Measurements from ENCODE around the gene CACFD1. TPM values are rescaled to one million over a fixed set of nuclear protein-coding genes. Genes with fewer than 3 reads are reported as not detected.

Gene CACFD1
- total RNA-seq, 1 donor from 2014 or later, result 0.75 TPM

DNA sequence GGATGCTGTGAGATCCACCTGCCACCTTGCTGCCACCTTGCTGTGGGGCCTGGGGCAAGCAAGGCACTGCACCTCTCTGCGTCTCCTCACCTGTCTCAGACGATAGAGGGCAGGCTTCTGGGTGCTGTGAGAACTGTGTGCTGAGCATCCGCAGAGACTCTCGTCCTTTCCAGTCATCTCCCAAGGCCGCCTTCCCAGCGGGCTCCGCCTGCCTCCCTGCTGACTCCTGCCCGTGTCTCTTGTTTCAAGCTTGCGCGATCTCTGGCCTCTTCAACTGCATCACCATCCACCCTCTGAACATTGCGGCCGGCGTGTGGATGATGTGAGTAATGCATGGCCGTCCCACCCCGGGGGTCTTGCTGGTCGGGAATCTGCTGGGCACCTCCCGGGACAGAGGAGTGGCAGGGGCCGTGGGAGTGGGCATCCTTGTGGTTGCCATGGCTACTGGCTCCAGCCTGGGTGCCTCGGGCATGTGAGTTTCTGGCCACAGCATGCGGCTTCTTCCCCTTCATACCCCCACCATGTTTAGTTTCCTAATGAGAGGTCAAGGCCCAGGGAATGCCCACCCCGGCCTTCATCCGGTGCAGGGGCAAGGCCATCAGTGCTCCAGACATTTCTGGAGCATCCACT is 3.6 kb downstream of the CACFD1 start:
- intact Hi-C loops (cut with micrococcal nuclease), result no loop called here

DNA sequence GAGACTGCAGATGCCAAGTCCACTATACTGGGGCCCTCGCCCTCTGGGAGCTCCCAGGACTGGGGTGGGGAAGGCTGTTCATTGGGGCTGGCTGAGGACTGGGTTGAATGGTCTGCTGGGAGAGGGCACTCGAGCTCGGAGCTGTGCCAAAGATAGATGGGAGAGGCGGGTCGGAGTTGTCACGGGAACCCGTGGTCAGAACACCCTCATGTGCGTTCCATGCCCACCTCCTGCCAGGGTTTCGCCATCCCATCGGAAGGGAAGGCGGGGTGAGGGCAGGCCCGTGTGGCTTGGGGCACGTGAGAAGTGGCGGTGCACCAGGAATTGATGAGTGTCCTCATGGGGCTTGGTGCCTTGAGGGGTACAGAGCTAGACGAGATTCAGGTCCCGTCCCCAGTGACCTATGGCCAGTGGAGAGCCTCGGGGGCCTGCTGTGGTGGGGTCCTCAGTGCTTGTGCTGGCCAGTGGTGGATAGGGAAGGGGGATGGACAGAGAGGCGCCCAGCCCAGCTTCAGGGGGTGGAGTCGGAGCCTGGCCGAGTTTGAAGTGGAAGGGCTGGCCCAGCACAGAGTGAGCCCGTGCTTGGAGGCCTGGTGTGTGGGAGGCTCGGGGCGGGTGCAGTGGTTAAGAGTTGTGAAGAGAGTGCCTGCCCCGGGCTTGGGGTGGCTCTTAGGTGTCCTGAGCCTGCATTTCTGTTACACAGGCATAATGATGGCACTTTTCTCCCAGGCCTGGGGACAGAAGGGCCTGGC is 4.3 kb downstream of the CACFD1 start:
- intact Hi-C loops (cut with micrococcal nuclease), result no loop called here

DNA sequence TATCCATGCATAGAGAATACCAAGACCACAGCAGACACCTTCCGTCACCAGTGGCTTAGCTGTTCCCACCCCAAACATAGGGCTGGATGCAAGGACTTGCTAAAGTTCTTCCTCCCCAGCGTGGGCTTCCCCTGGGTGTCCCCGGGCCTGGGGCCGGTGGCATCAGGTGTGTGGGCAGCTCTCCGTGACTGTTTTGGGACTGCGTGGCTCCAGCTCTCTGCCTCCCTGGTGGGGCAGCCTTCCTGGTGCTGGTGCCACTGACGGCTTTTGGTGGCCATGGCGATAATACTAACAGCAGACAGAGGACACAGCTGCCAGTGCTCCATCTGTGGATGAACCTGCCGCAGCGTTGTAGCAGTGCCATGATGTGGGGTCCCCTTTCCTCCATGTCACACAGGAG is 4.9 kb downstream of the CACFD1 start:
- intact Hi-C loops (cut with micrococcal nuclease), result no loop called here

DNA sequence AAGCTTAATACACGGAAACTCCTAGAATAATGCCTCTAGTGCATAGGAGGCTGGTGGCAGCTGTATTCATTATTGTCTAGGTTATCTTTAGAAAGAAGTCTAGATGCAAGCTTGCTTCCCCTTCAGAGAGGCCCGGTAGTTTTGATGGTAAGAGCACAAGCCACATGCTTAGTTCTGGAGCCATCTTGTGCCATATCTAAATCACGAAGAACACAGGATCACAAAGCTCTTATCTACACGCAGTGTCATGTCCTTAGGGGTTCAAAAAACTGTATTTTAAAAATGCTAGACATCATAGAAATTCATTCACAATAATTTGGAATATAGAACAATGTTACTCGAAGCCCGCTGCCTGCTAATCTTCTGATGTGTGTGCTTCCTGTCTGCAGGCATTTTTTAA is 6.2 kb downstream of the CACFD1 start:
- intact Hi-C loops (cut with micrococcal nuclease), result no loop called here

DNA sequence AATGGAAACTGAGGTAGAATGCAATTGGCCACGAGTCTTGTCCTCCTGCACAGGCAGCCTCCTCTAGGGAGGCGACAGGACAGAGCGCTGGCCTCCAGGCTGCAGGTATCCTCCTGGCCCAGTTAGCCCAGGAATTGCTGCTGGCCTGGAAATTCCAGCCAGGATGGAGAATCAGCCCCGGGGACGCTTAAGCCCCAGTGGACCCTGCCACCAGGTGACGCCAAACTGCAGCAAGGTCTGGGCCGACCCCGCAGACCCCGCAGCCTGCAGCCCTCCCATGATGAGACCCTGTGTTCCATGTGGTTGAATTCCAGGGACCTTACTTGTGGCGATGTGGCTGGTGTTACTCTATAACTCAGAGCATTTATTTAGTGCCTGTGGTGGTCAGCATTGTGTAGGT is 7.3 kb downstream of the CACFD1 start:
- intact Hi-C loops (cut with micrococcal nuclease), result no loop called here

DNA sequence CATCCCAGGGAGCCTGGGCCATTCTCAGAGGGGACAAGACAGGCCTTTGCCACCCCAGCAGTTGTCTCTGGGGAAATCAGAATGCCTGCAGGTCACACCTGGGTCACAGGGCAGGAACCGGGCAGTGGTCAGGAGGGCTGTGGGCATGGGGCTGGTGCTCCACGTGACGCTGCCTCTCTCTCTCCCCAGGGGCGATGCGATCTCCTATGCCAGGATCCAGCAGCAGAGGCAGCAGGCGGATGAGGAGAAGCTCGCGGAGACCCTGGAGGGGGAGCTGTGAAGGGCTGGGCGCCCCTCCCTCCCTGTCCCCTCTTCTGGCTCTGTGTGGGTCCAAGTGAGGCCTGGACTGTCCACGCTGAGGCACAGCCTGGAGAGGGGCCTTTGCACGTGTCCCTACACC is 8.6 kb downstream of the CACFD1 start:
- intact Hi-C loops (cut with micrococcal nuclease), result no loop called here

DNA sequence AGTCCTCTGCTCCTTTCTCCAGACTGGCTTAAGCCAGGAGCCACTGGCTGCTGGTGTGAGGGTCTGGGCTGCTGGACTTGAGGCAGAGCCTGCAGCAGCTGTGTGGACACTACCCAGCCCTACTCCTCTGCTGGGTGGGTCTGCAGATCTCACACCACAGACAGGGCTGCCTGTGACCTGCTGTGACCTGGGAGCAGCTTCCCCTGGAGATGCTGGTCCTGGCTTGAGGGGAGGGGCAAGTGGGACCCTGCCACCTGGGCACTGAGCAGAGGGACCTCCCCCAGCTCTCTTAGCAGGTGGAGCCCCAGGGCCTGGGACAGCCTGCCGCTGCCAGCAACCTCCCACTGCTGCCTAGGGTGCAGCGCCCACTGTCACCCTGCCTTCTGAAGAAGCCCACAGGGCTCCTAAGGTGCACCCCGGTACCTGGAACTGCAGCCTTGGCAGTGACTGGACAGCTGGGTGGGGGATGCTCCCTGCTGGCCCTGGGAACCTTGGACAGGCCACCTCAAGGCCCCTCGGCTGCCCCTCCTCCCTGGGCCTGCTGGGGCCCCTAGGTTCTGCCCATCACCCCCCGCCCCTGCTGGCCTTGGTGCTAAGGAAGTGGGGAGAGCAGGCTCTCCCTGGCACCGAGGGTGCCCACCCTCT is 9.1 kb downstream of the CACFD1 start:
- intact Hi-C loops (cut with micrococcal nuclease), result no loop called here

DNA sequence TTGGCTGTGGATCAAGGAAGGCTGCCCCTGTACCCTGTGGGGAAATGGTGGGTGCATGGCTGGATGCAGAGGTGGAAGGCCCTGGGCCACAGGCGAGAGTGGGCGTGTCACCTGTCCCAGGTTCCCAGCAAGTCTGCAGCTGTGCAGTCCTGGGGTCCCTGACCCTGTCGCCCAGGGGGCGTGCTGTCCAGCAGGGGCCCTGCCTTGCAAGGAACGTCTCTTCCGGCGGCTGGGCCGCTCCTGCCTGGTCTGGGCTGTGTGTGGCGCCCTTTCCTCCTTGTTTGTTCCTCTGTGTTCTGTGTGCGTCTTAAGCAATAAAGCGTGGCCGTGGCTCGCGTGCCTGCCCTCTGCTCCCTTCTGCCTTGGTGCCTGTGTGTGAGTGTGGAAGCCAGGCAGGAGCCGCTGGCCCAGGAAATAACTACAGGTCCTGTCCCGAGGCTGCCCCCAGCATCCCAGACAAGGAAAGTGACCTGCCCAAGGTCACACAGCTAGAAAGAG is 10.7 kb downstream of the CACFD1 start:
- intact Hi-C loops (cut with micrococcal nuclease), result no loop called here

DNA sequence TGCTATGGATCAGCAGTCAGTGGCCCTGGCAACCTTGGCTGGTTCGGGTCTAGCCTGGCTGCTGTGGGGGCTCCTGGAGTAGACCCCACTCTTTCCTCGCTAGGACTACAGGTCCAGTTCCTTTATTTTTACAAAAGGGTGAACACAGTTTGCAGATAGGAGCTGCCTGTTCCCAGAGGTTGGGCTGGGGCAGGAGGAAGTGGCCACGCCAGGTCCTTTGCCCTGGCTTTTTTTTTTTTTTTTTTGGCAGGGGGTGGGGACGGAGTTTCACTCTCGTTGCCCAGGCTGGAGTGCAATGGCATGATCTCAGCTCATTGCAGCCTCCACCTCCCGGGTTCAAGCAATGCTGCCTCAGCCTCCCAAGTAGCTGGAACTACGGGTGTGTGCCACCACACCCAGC is 11.2 kb downstream of the CACFD1 start:
- intact Hi-C loops (cut with micrococcal nuclease), result no loop called here

DNA sequence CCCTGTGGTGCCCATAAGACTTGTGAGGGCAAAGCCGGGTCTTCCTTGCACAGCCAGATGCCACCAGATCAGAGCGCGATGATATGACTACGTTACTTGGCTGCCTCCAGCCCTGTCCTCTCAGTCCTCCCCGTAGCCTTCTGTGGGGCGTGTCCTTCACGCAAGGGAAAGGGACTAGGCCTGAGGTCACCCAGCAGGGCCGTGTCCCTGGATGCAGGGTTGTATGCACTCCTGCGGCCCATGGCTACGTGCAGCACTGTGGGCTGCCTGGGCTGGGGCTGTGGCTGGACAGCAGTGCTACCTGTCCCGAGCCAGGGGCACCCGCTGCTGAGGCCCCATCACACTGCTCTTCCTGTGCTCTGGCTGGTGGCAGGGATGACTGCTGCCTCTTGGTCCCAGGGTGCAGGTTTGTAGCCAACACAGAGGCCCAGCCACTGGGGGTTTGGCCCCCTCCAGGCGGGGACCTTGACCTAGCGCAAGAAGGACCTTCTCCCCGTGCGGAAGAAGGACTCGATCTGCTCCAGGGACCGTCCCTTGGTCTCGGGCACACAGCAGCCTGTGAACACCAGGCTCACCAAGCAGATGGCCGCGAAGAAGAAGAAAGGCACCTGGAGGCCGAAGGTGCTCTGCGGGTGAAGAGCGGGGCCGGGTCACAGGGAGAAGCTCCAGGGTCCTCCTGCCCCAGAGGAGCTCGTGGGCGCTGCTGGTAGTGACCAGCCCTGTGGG is 11.9 kb downstream of the CACFD1 start:
- intact Hi-C loops (cut with micrococcal nuclease), result no loop called here

DNA sequence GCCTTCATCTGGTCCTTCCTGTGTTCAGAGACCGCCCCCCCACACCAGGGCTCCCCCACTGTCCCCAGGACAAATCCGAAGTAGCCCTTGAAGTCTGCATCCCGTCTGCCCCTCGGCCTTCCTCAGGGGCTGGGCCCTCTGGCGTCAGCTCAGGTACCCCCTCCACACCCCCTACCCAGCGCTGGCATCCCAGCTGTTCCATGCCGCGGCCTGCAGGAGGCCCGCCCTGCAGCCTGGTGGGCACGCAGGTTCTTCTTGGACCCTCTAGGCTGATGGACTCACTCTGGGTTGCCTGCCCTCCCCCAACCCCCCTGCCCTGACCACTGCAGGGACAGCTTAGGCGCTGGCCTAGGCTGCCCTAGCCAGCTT is 12.5 kb downstream of the CACFD1 start:
- intact Hi-C loops (cut with micrococcal nuclease), result no loop called here

DNA sequence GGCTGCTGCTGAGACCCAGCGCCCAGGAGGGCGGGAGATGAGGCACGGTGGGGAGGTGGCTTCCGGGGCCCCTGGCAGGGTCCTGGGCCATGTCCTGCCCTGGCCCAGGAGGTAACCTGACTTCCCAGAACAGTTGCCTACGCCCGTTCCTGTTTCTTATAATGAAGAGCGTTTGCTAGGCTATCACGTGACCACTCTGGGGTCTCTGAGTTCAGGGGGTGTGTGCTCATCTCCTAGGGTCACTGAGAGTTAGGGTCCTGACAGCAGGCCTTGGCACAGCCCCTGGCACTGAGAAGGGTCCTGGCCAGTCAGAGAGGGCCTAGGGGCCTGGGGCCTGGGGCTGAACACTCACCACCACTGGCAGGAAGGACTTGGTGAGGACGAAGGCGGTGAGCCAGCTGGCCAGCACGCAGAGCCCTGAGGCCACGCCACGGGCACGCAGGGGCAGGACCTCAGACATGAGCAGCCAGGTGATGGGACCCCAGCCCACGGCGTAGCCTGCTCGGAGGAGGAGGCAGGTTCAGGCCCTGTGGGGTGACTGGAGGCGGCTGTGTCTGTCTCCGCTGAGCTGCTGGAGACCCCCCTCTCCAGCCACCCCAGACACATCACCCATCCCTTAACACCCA is 13.1 kb downstream of the CACFD1 start:
- intact Hi-C loops (cut with micrococcal nuclease), result no loop called here

DNA sequence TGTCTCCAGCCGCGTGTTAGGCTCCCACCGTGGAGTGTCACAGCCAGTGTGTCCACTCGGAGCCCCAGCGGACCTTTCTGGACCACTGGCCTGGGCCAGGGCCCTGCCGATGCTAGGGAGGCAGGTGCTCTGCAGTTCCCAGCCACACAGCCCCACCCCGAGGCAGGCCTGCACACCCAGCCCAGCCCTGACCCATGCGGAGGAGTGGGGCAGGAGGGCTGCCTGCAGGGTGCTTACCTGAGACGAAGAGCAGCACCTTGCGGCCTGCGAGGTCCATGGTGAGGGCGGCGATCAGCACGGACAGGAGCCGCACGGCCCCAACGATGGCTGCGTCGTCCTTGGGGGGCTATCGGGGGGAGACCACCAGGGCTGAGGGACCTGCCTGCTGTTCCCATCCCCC is 14.0 kb downstream of the CACFD1 start:
- intact Hi-C loops (cut with micrococcal nuclease), result no loop called here

DNA sequence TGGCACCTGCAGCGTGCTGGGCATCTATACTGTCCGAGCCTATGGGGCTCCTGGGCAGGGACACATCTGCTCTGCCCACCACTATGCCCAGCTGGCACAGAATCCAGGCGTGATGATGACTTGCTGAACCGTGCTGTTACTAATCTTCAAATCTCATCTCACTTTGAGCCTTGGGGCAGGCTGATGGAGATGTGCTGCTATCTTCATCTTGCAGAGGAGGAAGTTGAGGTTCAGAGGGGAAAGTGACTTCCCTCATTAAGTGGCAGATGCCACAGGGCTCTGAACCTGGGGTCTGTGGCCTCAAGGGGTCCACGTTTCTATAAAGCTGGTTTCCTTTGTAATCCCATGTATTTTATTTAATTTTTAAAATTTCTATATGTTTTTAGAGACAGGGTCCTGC is 14.4 kb downstream of the CACFD1 start:
- intact Hi-C loops (cut with micrococcal nuclease), result no loop called here

DNA sequence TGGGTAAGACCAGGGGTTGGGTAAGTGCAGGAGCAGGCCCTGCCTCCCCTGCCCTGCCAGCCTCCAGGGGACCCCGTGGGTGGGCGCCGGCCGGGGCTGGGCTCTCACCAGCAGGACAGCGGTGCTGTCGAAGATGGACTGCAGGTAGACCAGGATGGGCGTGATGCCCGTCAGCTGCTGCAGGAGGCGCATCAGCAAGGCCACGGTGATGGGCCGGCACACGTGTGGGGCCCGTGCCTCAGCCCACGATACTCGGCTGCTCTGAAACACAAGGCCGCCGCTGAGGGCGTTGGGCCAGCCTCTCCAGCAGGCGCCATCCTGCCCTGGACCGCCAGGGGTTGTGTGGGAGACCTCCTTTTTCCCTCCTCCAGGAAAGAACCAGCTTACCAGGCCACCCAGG is 15.1 kb downstream of the CACFD1 start:
- intact Hi-C loops (cut with micrococcal nuclease), result no loop called here

DNA sequence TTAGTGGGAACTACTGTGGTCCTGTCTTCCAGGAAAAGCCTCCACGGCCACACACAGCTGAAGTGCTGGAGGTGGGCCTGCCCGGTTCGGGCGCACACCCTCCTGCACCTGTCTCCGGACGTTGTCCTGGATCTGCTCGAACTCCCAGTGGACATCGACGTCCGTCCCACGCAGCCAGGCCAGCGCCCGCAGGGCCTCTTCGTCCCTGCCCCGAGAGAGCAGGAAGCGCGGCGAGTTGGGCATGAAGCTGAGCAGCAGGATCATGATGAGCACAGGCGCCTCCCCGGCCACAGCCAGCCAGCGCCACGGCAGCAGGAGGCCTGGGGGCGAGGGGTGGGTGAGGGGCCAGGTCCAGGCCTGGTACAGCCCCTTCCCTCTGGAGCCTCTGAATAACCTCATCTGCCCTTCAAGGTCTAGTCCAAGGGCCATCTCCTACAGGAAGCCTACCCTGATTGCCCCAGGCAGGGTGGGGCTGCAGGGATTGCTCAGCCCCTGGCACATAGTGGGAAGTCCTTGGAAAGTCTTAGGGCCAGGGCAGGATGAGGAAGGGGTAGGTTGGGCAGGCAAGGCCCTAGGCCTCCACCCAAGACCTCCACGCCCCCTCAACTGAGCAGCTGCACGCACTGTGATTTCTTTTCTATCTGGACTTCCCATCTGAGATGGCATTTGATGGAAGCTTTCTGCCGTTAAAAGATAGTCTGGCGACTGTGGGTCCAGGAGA is 15.7 kb downstream of the CACFD1 start:
- intact Hi-C loops (cut with micrococcal nuclease), result no loop called here

DNA sequence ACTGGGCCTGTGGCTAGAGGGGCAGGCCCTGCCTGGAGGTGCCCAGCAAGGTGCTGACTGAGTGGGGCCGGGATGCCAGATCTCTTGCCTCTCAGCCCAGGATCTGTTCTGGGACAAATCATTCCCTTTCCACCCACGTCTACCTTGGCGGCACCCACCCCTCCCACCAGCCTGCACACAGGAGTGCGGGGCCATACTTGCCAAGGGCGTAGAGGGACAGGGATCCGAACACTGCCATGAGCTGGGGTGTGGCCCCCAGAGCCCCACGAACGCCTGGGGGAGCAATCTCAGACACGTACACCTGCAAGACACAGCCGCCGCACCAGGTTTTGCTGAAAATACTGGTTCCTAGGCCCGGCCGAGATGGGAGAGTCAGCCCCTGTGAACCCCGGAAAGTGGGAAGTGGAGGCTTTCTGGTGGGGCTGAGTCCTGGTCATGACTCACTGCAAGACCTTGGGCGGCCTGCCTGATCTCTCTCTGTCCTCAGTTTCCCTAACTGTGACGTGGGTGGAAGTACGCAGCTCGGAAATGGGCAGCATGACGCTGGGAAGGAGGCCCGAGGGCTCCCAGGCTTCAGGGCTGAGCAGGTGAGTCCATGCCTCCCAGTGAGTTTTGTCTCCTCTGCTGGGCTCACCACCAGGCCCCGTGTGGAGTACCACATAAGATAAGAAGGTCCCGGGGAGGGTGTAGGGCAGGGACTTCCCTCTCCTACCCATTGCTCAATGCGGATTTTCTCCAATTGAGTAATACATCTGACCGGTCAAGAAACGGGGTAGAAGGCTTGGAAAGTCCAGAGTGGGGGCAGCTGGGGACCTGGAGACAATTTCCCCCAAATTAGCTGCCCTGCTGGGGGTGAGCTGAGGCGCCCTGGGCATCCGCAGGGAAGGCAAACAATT is 16.5 kb downstream of the CACFD1 start:
- intact Hi-C loops (cut with micrococcal nuclease), result no loop called here

DNA sequence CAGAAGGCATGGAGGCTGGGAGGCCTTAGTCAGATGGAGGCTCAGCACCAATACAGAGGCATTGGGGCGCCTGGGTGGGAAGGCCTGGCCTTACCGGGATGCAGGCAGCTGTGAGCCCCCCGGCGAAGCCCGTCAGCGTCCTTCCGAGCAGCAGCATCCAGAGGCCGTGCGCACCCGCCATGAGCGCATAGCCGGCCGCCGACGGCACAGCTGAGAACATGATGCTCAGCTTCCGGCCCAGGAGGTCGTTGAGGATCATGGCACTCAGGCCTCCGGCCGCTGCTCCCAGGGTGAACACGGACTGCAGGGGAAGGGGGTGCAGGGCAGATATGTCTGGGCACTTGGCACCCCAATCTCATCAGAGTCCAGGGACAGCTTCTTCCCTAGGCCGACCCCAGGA is 17.2 kb downstream of the CACFD1 start:
- intact Hi-C loops (cut with micrococcal nuclease), result no loop called here

DNA sequence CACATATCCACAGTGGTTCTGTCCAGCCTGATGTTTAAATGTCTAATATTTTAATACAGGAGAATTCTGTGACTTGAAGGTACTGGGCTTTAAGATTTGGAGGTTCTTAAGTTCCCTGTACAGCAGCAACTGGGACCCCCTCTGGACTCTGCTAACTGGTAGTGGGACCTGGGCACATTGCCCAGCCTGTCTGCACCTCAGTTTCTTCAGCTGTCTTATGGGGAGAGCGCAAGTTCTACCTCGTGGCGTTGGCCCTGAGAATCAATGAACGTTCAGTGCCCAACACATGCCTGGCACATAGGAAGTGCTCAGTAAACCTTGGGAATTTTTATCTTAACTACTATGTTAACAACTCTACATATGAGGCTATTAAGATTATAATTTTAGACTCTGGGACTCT is 17.7 kb downstream of the CACFD1 start:
- intact Hi-C loops (cut with micrococcal nuclease), result no loop called here
